ENCODE data around the gene POLR2L.

The POLR2L gene

GRCh38 chr11:842370-843002, at the start of gene POLR2L, which contains the start of gene TSPAN4:
Gene POLR2L, minus strand, starts transcription at chr11:842529. Its CDS starts 21 bp downstream, at chr11:842508.
Gene TSPAN4, plus strand, starts transcription at chr11:842852. Its CDS starts 7,453 bp downstream, at chr11:850305.
- peak; percentile 90 for DNase-seq

- DNase-seq, result no peak
Measured at GRCh38 chr11:890794-891540, 48.6 kb upstream of the POLR2L start.

DNA sequence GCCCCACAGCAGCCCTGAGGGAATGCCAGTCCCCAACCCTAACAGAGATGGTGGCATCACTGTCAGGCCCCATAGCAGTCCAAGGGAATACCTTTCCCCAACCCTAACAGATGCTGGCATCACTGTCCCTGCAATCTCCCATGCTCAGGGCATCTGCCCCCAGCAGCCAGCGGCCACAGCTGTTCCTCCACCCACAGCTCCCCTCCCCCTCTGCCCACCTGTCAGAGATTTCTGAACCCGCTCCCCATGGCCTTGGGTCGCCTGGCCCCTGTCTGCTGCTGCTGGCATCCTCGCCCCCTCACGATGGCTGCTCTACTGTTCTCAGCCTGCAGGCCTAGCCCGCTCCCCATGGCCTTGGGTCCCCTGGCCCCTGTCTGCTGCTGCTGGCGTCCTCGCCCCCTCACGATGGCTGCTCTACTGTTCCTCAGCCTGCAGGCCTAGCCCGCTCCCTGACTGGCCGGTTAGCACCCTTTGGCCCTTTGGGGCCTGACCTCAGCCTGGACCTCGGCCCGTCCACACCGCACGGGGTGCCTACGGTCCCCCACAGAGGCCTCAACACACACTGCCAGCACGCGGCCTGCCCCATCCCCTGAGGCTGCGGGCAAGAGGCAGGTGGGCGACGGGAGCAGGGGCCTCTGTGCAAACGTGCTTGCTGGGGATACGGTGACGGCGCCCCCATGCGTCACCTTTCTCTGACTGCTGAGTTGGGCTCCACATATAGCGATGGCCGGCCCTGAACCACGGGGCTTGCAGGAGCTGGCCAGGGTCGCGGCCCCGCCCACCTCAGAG, 47.6 kb upstream of the POLR2L start:
- no peak for DNase-seq

DNA sequence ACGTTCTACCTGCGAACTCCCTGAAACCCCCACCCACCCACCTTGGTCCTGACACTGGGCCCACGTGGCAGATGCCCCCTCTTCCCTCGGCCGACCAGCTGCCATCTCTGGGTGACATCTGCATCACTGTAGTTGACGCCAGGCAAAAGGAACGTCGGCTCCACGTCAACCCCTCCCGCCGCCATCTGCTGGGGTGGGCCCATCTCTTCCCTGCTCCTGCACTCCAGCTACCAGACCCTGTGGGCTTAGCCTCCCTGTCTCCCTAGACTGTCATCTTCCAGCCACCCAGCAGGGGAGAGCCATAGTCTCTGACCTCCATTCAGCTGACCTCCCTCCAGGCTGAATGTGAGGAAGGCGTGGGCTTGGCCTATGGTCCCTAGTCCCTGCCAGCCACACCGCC, 46.9 kb upstream of the POLR2L start:
- no peak for DNase-seq

DNA sequence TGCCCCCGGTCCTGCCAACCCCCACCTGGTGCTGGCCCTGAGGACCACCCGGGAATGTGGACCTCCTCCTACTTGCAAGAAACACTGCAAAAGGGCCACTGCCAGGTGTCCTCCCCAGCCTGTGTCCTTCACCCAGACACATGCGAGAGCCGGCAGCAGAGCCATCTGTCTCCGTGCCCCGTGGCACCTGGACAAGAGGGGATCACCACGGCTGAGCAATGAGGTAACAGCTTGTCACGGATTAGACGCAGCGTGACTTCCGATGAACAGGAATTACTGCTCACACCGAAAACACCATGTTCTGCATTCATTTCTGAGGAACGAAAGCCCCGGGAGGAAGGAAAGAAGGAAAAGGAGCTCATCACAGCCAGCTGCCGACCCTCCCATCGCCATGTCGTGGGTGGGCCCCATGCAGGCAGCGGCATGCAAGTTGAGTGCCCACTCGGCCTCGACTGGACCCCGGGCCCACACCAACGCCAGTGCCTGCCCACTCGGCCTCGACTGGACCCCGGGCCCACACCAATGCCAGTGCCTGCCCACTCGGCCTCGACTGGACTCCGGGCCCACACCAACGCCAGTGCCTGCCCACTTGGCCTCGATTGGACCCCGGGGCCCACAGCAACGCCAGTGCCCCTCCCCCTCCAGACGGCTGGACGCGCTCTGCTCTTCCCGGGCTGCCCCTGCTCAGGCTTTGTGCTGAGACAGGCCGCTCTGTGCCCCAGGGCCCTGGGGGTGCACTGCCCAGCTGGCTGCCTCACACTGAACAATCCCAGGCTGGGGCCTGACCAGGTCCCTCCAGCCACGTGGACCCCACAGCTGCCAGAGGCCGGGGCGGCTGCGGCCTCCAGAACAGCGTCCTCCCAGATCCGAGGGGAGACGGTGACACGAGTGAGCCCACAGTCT, 46.2 kb upstream of the POLR2L start:
- DNase-seq, result no peak

- no peak for DNase-seq
Measured at GRCh38 chr11:887589-887988, 45.3 kb upstream of the POLR2L start.

DNA sequence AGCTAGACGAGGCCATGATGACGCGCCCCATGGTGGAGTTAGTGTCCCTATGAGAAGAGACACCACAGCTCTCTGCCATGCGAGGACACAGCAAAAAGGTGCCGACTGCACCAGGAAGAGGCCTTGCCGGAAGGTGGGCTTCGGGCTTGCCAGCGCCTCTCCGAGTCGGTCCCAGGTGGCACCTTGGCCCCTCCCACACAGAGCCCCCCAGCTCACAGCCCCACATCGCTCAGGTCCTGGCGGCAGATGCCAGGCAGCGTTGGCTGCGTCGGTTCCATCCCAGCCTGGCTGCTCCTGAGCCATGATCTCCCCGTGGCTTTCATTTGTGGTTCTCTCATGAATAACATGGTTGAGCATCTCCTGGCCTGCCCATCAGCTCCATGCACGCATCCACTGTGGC, 44.2 kb upstream of the POLR2L start:
- DNase-seq, result no peak

- no peak for DNase-seq
Measured at GRCh38 chr11:884578-885070, 42.3 kb upstream of the POLR2L start.

- DNase-seq, result no peak
Measured at GRCh38 chr11:883527-883926, 41.2 kb upstream of the POLR2L start.

- DNase-seq, result no peak
Measured at GRCh38 chr11:882596-882995, 40.3 kb upstream of the POLR2L start.

DNA sequence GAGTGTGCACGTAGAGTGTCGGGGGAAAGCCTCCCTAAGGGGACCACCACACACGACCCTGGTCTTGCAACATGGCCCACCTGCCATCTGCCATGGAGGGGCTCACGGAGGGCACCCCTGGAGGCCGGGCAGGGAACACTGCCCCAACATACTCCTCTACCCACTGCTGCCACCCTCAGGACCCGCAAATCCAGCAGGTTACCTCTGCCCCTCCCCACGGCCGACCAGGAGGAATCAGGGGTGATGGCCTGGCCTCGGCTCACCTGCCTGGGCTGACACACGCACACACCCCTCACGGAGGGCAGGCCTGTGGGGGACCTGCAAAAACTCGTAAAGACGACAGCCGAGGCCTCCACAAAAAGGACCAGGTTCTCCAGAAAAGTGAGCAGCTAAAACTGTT, 38.1 kb upstream of the POLR2L start:
- no peak for DNase-seq

DNA sequence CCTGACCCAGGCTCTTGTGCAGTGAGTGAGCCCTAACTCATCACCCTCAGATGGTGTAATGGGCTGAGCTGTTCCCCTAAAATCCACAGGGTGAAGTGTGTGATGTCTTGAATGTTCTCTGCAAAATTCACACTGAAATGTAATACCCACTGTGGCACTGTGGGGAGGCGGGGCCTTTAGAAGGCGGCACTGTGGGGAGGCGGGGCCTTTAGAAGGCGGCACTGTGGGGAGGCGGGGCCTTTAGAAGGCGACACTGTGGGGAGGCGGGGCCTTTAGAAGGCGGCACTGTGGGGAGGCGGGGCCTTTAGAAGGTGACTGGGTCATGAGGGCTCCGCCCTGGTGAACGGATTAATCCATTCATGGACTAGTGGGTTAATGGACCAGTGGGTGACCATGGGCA, 35.2 kb upstream of the POLR2L start:
- peak; percentile 40 for DNase-seq

DNA sequence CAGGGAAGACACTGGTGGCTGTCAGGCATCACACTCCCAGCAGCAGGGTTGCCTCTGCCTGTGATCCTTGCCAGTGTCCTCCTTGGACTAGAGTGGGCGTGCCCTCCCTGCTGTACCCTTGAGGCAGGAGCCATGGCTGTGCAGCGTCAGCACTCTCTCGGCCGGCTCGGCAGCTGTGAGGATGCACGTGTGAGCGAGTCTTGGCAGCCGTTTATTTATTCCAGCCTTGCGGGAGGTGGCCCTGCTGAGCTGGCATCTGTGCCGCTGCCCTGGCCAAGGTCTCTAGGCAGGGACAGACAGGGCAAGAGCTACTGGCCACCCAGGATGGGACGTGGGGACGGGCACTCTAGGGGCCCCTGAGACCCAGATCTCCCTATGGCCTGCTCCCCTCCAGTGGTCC, 34.2 kb upstream of the POLR2L start:
- no peak for DNase-seq

- DNase-seq, result no peak
Measured at GRCh38 chr11:875769-876301, 33.5 kb upstream of the POLR2L start.

DNA sequence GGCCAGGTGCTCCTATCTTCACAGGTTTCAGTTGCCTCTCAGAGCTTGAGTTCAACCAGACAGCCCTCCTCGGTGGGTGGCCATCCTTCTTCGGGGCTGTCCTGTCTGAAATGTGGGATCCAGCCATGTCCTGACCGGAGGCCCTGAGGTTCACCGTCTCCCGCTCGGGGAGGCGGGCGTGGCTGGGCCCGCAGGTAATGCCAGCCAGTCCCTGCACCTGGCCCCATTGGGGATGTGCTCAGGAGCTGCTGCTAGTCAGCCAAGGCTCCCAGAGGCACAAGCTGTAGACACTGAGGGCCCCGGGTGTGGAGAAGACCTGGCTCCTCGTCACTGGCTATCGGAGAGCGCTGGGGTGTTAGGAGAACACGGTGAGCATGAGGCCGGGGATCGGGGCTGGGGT, 32.9 kb upstream of the POLR2L start:
- no peak for DNase-seq

DNA sequence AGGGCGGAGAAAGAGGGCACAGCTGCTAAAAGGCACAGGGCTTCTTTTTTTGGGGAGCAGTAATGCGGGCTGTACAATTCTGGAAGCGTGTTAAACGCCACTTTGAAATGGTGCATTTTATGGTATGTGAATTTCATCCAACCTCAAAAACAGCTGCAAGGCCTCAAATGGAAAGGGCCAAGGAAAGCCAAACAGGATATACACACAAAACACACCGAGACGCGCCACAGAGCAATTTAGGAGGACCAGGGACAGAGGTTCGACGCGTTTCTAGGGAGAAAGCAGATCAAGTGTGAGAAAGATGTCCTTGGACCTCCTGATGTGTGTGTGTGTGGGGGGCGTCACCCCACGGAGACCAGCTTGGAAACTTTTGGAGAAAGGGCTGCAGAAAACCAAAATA, 31.4 kb upstream of the POLR2L start:
- DNase-seq, result no peak

DNA sequence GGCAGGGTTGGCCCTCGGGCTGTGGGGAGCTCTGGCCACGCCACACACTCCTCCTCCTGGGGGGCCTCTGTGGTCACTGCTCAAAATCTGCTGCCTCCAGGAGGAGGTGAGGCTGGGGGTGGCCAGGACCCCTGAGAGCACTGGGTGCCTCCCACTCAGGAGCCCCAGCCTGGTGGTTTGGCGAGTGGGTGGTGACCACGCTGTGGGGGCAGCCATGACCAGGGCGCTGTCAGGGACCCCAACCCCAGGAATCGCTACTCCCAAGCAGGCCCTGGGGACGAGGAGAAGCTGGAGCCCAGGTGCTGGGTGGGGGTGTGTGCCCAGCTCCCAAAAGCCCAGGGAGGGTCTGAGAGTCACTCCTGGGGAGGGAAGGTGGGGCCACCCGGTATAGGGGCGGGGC, 30.5 kb upstream of the POLR2L start:
- no peak for DNase-seq

GRCh38 chr11:871472-871871, 29.1 kb upstream of the POLR2L start:
- DNase-seq, result no peak

GRCh38 chr11:870418-870817, 28.1 kb upstream of the POLR2L start:
- DNase-seq, result no peak

DNA sequence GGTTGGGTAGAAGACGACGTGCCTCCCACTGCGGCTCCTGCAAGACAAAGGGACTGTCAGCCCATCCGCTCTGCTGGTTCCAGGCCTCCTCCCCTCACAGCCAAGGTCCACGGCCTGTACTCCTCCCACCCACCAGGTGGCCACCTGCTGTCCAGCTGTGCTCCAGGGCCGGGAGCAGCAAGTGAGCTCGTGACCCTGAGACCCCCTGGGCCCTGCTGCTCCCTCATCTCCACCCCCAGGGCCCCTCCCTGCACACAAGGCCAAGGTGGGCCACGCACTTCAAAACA, 27.7 kb upstream of the POLR2L start:
- no peak for DNase-seq

DNA sequence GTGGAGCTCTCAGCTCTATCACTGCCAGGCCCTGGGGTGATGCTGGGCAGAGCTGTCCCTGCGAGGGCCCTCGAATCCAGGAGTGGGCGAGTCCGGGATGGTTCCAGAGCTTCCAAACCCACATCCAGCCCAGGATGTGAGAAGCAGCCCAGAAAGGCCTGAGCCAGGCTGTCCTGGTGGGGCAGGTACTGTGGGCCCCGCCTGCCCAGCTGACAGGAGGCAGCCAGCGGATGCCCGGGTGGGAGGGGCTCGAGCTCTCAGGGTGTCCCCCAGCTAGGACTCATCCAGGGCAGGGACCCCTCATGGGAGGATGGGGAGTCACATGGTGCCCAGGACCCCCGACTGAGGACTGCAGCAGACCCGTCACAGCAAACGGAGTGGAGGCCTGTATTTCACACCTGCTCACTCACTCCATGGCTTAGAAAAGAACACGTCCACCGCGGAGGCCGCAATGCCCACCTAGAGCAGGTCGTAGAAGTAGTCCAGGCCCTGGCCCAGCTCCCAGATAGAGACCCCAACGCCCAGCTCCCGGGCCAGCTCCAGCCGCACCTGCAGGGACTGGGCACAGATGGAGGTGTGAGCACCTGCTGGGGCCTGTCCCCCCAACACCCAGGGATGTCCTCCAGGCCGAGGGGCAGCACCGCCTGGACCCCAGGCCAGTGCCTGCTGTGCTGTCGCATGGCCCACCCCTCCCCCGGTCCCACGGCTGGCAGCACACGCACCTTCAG, 27.2 kb upstream of the POLR2L start:
- DNase-seq, result no peak

GRCh38 chr11:868802-869201, 26.5 kb upstream of the POLR2L start:
- no peak for DNase-seq
